Measurements from ENCODE around the gene TMEFF1. TPM values are rescaled to one million over a fixed set of nuclear protein-coding genes. Genes with fewer than 3 reads are reported as not detected.

TMEFF1 gene
- total and polyA plus RNA-seq, 8 donors: 0.05 to 0.92 TPM; not detected in 6

DNA sequence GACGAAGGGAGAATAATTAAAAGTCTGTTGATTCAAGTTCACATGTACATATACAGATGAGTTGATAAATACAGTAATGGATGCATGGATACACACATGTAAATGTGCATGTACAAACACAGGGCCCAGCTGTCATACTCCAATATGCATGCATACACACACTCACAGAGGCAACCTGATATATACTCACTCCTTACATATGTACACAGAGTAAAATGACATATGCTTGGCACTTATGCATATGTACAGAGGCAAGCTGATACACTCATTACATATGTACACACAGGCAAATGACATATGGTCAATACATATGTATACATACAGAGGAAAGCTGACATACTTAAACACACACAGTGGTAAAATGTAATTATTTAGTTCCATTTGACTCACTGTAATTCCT, 7.2 kb upstream of the TMEFF1 start:
- TF ChIP-seq, protein P1, sequence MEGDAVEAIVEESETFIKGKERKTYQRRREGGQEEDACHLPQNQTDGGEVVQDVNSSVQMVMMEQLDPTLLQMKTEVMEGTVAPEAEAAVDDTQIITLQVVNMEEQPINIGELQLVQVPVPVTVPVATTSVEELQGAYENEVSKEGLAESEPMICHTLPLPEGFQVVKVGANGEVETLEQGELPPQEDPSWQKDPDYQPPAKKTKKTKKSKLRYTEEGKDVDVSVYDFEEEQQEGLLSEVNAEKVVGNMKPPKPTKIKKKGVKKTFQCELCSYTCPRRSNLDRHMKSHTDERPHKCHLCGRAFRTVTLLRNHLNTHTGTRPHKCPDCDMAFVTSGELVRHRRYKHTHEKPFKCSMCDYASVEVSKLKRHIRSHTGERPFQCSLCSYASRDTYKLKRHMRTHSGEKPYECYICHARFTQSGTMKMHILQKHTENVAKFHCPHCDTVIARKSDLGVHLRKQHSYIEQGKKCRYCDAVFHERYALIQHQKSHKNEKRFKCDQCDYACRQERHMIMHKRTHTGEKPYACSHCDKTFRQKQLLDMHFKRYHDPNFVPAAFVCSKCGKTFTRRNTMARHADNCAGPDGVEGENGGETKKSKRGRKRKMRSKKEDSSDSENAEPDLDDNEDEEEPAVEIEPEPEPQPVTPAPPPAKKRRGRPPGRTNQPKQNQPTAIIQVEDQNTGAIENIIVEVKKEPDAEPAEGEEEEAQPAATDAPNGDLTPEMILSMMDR (IDR thresholded peaks at IDR 0.05): no peak
- H3K27me3 ChIP-seq: no peaks in the 10 kb centered on the region
- H3K9me3 ChIP-seq: no peaks in the 10 kb centered on the region
- WGBS, 5 donors: 79 to 97% (median 88%) methylated on average over 1 of the region's 1 CpG
- H3K27ac ChIP-seq: no peak overlapping the region
- H3K36me3 ChIP-seq: no peaks in the 10 kb centered on the region
- H3K4me1 ChIP-seq: peaks cover 0 to 10% (median 0%) of the 10 kb centered on the region in 4 donors
- intact Hi-C loops (cut with DNase I; ENCODE audit: low total_unique reads): no loop called here
- no peak overlapping the region for H3K4me3 ChIP-seq
- DNase-seq: no peak

DNA sequence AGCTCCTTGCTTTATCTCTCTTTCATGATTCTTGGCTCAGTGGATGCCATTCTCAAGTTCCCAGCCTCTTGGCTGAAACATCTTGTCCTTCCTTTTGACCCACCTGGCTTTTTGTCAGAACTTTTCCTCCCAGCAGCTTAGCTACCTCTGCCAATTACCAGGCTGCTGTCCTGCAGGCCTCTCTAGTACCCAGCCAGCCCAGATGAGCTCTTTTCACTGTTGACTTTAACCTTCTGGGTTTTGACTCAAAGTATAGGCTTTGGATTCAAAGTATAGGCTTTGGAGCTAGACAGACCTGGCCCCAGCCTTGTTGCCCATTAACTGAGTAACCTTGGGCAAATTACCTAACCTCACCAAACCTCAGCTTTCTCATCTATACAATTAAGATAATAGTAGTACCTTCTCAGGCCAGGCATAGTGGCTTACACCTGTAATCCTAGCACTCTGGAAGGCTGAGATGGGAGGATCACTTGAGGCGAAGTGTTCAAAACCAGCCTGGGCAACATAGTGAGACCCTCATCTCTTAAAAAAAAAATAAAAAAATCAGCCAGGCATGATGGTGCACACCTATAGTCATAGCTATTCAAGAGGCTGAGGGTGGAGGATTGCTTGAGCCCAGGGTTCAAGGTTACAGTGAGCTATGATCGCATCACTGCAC, 6.6 kb upstream of the TMEFF1 start:
- no peaks in the 10 kb centered on the region for H3K36me3 ChIP-seq
- no peak overlapping the region for H3K27ac ChIP-seq
- H3K4me3 ChIP-seq: no peak overlapping the region
- no peaks in the 10 kb centered on the region for H3K27me3 ChIP-seq
- intact Hi-C loops (cut with DNase I; ENCODE audit: low total_unique reads): no loop called here
- H3K9me3 ChIP-seq: no peaks in the 10 kb centered on the region
- DNase-seq: no peak
- 96 to 98% (median 97%) methylated on average over 2 of the region's 2 CpGs for WGBS, 5 donors
- TF ChIP-seq POLR2A (IDR thresholded peaks at IDR 0.05): no peak
- TF ChIP-seq POLR2AphosphoS5 (IDR thresholded peaks at IDR 0.05): no peak
- no peak for TF ChIP-seq EP300 (IDR thresholded peaks at IDR 0.05)
- TF ChIP-seq, protein P1 (IDR thresholded peaks at IDR 0.05): no peak
- H3K4me1 ChIP-seq: peaks cover 0 to 10% (median 0%) of the 10 kb centered on the region in 4 donors

DNA sequence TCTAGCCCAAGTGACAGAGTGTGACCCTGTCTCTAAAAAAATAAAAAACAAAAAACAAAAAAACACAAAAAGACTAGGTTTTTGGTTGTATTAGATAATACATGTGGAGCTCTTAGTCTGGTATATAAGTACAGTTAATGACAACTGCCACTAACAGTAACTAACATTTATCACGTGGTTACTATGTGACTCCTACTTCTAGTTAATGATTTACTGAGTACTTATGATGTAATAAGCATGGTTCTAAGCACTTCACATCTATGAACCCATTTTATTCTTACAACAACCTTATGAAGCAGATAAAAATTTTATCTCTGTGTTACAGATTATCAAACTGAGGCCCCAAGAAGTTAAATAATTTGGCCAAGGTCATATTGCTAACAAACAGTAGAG, 6.1 kb upstream of the TMEFF1 start:
- intact Hi-C loops (cut with DNase I; ENCODE audit: low total_unique reads): no loop called here
- TF ChIP-seq EP300 (IDR thresholded peaks at IDR 0.05) (no peak), POLR2A (IDR thresholded peaks at IDR 0.05) (no peak), POLR2AphosphoS5 (IDR thresholded peaks at IDR 0.05) (no peak)
- TF ChIP-seq, protein P1 (IDR thresholded peaks at IDR 0.05): no peak
- Histone ChIP-seq H3K4me3 (no peak overlapping the region), H3K36me3 (no peaks in the 10 kb centered on the region), H3K9me3 (no peaks in the 10 kb centered on the region), H3K27ac (no peak overlapping the region), H3K4me1 (peaks cover 0 to 10% (median 0%) of the 10 kb centered on the region in 4 donors), H3K27me3 (no peaks in the 10 kb centered on the region)
- 22 to 60% (median 50%) methylated on average over 1 of the region's 1 CpG for WGBS, 5 donors
- DNase-seq: no peak

DNA sequence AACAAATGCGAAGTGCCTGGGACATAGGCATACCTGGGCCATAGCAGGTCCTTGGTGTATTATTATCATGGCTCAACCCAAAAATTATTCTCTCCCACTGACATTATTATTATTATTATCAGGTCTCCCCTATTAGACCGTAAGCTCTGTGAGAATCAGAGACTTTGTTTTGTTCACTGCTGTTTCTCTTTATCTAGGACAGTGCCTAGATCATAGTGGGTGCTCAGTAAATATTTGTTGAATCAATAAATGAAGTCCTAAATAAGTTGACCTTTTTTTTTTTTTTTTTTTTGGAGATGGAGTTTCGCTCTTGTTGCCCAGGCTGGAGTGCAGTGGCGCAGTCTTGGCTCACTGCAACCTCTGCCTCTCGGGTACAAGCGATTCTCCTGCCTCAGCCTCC, 4.9 kb upstream of the TMEFF1 start:
- WGBS, 5 donors: 82 to 99% (median 95%) methylated on average over 6 of the region's 6 CpGs
- Histone ChIP-seq H3K36me3 (no peaks in the 10 kb centered on the region), H3K4me3 (no peak overlapping the region), H3K27me3 (peaks cover 0 to 5% (median 5%) of the 10 kb centered on the region in 3 donors), H3K27ac (no peak overlapping the region), H3K4me1 (peaks cover 0 to 15% (median 3%) of the 10 kb centered on the region in 4 donors), H3K9me3 (no peaks in the 10 kb centered on the region)
- no peak for DNase-seq
- intact Hi-C loops (cut with DNase I; ENCODE audit: low total_unique reads): no loop called here
- TF ChIP-seq, protein P1 (IDR thresholded peaks at IDR 0.05): no peak
- TF ChIP-seq POLR2AphosphoS5 (IDR thresholded peaks at IDR 0.05) (no peak), EP300 (IDR thresholded peaks at IDR 0.05) (no peak), POLR2A (IDR thresholded peaks at IDR 0.05) (no peak)
